IPS DF 4.7 (cell line): ENCODE results near the gene TNIP1.

Source experiments
- DNase-seq: peaks from one replicate; pipeline ENCODE4 v3.0.0-alpha.2; 2013; ENCODE audit warnings: low spot score; ENCODE audit errors: extremely low read depth

The TNIP1 gene

GRCh38 chr5:151023651-151024050 lies 57.2 kb downstream of the TNIP1 start:
- DNase-seq, result no peak

DNA sequence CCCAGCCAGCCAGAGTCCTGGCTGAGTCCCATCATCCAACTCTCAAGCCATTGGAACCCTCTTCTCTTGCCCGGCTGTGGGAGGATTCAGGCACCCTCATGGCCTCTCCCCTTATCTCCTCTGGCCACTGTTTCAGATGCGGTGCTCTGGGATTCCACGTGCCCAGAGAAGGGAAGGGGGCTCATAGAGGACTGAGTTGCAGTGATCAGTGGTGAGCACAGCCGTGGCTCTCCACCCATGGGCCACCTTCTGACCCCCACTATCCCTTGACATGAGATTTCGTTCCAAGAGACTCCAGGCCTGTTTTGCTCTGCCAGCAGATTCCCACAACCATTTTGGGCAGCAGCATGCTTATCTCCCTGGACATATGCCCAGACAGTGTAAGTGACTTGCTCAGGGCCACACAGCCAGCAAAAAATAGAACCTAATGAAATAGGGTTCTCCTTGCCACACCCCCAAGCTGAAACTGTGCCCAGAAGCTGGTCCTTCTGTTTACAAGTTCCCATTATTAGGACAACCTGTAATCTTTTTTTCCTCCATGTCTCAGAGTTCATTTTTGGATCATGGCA lies 57.7 kb downstream of the TNIP1 start:
- DNase-seq, result no peak

DNA sequence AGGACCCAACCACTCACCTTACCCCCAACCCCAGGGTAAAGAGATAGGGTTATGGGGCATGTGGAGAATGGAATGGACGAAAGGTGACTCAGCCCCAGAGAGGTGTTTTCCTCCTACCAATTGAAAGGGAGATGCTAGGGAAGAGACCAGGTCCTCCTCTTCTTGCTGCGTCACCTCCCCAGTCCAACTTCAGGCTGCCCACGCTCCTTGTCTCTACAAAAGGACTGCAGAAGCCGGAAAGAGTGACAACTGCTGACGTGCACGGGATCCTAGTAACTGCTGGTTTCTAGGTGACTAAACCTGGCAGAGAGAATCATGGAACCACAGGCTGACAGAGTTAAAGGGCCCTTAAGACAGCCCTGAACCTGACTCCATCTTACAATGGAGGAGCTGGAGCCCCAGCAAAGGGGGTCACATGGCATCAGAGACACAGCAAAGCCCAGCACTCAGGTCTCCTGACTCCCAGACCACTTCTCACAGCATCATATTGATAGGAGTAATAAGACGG lies 58.3 kb downstream of the TNIP1 start:
- no peak for DNase-seq

- DNase-seq, result no peak
These were observed 59.1 kb downstream of the TNIP1 start for GRCh38 chr5:151021746-151022145.

- peak; percentile 49 for DNase-seq
These were observed 60.3 kb downstream of the TNIP1 start, which contains the start of gene GPX3 for GRCh38 chr5:151020304-151021110. TSS of gene GPX3 (plus strand) at chr5:151020591. CDS start at chr5:151020655, 64 bp downstream.

- DNase-seq, result no peak
These were observed 61.5 kb downstream of the TNIP1 start for GRCh38 chr5:151019331-151019730.

DNA sequence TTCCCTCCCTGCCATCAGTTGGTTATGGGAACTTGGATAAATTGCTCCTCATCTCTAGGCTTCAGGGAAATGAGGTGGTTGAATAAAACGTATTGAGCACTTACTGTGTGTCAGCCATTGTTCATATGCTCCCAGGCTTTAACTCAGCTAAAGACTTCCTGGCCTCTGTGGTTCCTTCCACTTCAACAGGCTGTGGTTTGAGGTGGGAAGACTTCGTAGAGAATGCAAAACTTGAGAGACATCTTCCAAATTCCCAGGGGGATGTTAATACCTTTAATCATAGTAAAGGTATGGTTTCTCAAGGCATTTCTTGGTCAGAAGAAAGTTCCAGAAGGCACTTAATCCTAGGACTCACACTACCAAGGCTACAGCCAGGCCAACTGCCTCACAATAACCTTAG lies 62.0 kb downstream of the TNIP1 start:
- DNase-seq, result no peak

DNA sequence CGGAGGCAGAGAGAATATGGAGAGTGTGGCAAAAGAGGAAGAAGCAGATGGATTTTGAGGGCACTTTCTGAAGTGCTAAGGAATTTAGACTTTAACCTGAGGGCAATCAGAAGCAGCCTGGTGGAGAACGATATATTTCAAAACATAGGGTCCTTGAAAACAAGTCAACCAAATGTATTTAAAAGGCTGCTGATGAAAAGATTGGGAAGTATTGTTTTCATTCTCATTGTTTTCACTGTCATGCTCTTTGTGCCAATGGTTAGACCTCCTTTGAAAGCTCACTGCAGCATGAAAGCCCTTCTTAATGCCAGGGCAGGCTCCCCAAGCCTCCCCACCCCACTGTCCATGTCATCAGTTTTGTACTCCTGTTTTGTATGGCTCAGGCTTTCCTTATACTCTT lies 62.9 kb downstream of the TNIP1 start:
- no peak for DNase-seq

GRCh38 chr5:151016700-151017099 lies 64.1 kb downstream of the TNIP1 start:
- no peak for DNase-seq

GRCh38 chr5:151015974-151016587 lies 64.8 kb downstream of the TNIP1 start:
- DNase-seq, result no peak

DNA sequence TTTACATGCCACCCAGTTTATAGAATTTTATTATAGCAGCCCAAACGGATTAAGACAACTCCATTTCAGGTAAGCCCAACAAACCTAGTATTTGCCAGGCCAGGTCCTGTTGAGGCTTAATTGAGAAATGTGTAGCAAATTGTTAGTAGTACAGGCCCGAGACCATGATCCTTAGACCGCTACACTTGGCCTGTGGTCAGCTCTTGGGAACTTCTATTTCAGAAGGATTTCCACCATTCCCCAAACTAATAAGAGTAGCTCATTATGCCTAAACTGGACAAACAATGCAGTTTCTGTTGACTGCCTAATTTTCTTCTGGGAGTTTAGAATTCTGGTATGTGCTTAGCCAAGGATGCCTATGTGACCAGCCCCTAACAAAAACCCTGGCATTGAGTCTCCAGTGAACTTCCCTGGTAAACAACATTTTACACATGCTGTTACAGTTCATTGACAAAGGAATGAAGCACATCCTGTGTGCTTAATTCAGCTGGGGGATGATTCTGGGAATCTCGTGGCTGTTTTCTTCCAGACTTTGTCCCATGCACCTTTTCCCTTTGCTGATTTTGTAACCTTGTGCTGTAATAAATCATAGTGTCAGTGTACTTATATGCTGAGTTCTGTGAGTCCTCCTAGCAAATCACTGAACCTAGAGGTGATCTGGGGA lies 66.0 kb downstream of the TNIP1 start:
- DNase-seq, result no peak

- no peak for DNase-seq
These were observed 68.0 kb downstream of the TNIP1 start for GRCh38 chr5:151012862-151013261.

- no peak for DNase-seq
These were observed 71.9 kb downstream of the TNIP1 start for GRCh38 chr5:151008906-151009305.

GRCh38 chr5:151008210-151008491 lies 72.7 kb downstream of the TNIP1 start:
- no peak for DNase-seq

DNA sequence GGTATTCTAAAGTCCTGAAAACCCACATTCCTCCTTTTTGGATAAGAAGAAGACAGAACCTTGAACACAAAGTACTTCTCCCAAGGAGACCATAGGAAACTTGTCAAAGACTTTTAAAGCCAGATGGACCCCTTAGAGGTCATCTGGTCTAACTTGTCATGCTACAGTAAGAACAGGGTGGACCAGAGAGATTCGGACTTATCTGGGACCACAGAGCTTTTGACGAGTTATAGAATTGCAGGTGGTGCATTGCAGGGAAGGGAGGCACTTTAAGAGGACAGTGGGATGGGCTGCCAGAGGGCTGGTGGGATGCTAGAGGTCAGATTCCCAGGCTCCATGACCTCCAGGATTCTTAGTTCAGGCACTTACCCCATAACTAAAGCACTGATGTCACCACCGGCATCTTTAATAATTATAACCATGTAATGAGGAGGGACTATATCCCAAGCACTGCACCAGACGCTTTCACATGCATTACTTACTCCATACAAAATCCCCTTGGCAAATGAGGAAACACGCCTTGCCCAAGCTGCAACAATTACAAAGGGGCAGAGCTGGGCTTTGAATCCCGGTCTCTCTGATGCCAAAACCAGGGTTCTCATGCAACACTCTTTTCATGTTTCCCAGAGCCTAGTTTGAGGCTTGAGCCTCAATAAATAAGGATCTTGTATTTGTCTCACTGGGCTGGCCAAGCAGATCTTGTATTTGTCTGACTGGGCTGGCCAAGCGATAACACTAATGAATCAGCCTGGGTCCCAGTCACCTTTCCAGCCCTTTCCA lies 73.2 kb downstream of the TNIP1 start:
- no peak for DNase-seq

DNA sequence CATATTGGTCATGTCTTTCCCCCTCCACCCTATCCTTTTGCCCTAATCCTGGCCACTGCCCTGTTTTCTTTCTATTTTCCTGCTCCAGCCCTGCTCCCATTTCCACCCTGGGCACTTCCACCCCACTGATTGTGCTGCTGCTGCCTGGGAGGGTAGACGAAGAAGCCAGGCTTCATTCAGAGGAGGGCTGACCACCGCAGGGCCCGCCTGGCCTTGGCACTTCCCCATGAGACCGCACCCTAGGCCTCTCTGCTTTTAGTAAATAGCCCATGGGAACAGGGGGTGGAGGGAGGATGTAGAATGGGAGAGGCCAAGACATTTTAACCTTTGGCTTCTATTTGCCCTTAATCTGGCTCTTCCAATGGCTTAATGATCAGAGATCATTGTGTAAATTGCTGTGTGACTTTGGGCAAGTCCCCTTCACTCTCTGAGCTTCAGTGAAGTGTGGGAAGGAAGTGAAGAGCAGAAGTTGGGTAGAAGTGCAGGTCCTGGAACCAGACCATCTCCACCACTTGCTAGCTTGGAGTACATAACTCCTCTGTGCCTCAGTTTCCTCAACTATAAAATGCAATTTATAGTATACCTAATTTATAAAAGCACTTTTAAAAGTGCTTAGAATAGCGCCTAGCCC lies 74.0 kb downstream of the TNIP1 start:
- DNase-seq, result no peak

- no peak for DNase-seq
These were observed 74.8 kb downstream of the TNIP1 start for GRCh38 chr5:151005950-151006576.

- DNase-seq, result no peak
These were observed 75.5 kb downstream of the TNIP1 start for GRCh38 chr5:151005187-151005949.

GRCh38 chr5:151004499-151004898 lies 76.3 kb downstream of the TNIP1 start:
- DNase-seq, result no peak

- no peak for DNase-seq
These were observed 77.4 kb downstream of the TNIP1 start for GRCh38 chr5:151003503-151003860.
